ENCODE results near the gene KLF15.

The KLF15 gene

GRCh38 chr3:126357295-126358037 is at the start of gene KLF15:
Gene KLF15, minus strand, starts transcription at chr3:126357408. Its CDS starts 4,486 bp downstream, at chr3:126352922.
- DNase-seq (ENCODE audit: low read depth, low spot score) = no peak

GRCh38 chr3:126406389-126407296 is 49.4 kb upstream of the KLF15 start:
- no peak for DNase-seq (ENCODE audit: low read depth, low spot score)

GRCh38 chr3:126402666-126403302 is 45.6 kb upstream of the KLF15 start:
- DNase-seq (ENCODE audit: low read depth, low spot score) = no peak

- no peak for DNase-seq (ENCODE audit: low read depth, low spot score)
Measured at GRCh38 chr3:126402178-126402577, 45.0 kb upstream of the KLF15 start.

GRCh38 chr3:126401611-126402160 is 44.5 kb upstream of the KLF15 start:
- no peak for DNase-seq (ENCODE audit: low read depth, low spot score)

GRCh38 chr3:126399756-126400155 is 42.5 kb upstream of the KLF15 start:
- no peak for DNase-seq (ENCODE audit: low read depth, low spot score)

- DNase-seq (ENCODE audit: low read depth, low spot score) = no peak
Measured at GRCh38 chr3:126399351-126399735, 42.1 kb upstream of the KLF15 start.

- DNase-seq (ENCODE audit: low read depth, low spot score) = no peak
Measured at GRCh38 chr3:126398423-126399350, 41.5 kb upstream of the KLF15 start.

GRCh38 chr3:126397610-126398422 is 40.6 kb upstream of the KLF15 start:
- no peak for DNase-seq (ENCODE audit: low read depth, low spot score)

GRCh38 chr3:126396536-126396935 is 39.3 kb upstream of the KLF15 start:
- no peak for DNase-seq (ENCODE audit: low read depth, low spot score)

GRCh38 chr3:126395846-126396513 is 38.8 kb upstream of the KLF15 start:
- DNase-seq (ENCODE audit: low read depth, low spot score) = no peak

GRCh38 chr3:126394977-126395321 is 37.7 kb upstream of the KLF15 start:
- DNase-seq (ENCODE audit: low read depth, low spot score) = no peak

- DNase-seq (ENCODE audit: low read depth, low spot score) = peak; percentile 42
Measured at GRCh38 chr3:126394179-126394976, 37.2 kb upstream of the KLF15 start, which contains the start of gene CFAP100. Gene CFAP100, plus strand, starts transcription at chr3:126394909. Its CDS starts 1,092 bp downstream, at chr3:126396001.

- DNase-seq (ENCODE audit: low read depth, low spot score) = no peak
Measured at GRCh38 chr3:126393563-126393962, 36.4 kb upstream of the KLF15 start.

GRCh38 chr3:126392246-126392645 is 35.0 kb upstream of the KLF15 start:
- no peak for DNase-seq (ENCODE audit: low read depth, low spot score)

- DNase-seq (ENCODE audit: low read depth, low spot score) = no peak
Measured at GRCh38 chr3:126391631-126392030, 34.4 kb upstream of the KLF15 start.

GRCh38 chr3:126390751-126391150 is 33.5 kb upstream of the KLF15 start:
- no peak for DNase-seq (ENCODE audit: low read depth, low spot score)

GRCh38 chr3:126390201-126390600 is 33.0 kb upstream of the KLF15 start:
- DNase-seq (ENCODE audit: low read depth, low spot score) = no peak

- DNase-seq (ENCODE audit: low read depth, low spot score) = no peak
Measured at GRCh38 chr3:126389794-126390146, 32.6 kb upstream of the KLF15 start.
